ENCODE measurements around the gene SLC1A3.

- TF ChIP-seq CTCF (IDR thresholded peaks at IDR 0.05), result no peak
- TF ChIP-seq EP300 (IDR thresholded peaks at IDR 0.05), result no peak
- TF ChIP-seq POLR2AphosphoS5 (IDR thresholded peaks at IDR 0.05), result no peak
Measured at GRCh38 chr5:36712706-36713105, 106.3 kb downstream of the SLC1A3 start.
